ENCODE measurements around the gene NFIC.

The NFIC gene

GRCh38 chr19:3494559-3494958 lies 128.2 kb downstream of the NFIC start:
- Histone ChIP-seq H3K4me1 (ENCODE audit: control insufficient read depth, insufficient read depth, low read length) (no peaks in the 10 kb centered on the region), H3K36me3 (ENCODE audit: control insufficient read depth, insufficient read depth, low read length) (peaks cover 35% of the 10 kb centered on the region), H3K9ac (ENCODE audit: low read depth, low read length) (no peak overlapping the region), H3K27me3 (ENCODE audit: control insufficient read depth, insufficient read depth, low read length) (no peaks in the 10 kb centered on the region), H3K9me3 (ENCODE audit: control insufficient read depth, insufficient read depth, low read length) (no peaks in the 10 kb centered on the region), H3K4me3 (ENCODE audit: low read depth, low read length) (no peak overlapping the region)

DNA sequence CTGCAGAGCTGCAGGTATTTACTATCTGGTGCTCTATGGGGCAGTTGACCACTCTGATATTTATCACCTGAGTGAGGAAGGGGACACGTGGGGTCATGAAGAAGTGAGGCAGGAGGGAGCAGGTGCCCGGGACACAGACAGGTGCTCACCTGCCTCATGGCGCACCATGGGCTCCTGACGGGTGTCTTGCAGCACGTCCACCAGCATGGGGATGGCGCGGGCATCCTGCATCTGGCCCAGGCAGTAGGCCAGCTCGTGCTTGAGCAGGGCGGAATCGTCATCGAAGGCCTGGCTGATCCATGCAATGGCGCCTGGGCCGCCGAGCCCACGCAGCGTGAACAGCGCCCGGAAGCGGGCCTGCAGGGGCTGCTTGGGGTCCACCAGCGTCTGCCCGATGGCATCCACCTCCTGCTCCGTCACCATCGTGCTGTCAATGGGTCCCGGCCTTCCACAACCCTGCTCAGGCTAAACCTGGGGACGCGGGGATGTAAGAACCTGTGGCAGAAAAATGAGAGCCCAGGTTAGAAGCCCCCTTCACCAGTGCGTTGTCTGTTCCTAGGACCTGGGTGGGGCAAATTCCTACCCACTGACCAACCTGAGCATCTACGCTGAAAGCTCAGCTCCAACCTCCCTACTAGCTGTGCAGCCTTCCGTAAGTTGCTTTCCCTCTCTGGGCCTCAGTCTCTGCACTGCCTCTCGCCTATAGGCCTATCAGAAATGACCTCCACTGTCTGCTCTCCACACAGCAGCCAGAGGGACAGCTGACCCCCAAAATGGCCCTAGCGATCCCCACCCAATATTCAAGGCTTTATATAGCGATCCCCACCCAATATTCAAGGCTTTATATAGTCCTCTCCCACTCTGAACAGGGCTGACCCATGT lies 130.2 kb downstream of the NFIC start:
- Histone ChIP-seq H3K9ac (ENCODE audit: low read depth, low read length) (no peak overlapping the region), H3K4me3 (ENCODE audit: low read depth, low read length) (no peak overlapping the region), H3K9me3 (ENCODE audit: control insufficient read depth, insufficient read depth, low read length) (no peaks in the 10 kb centered on the region), H3K27me3 (ENCODE audit: control insufficient read depth, insufficient read depth, low read length) (no peaks in the 10 kb centered on the region), H3K36me3 (ENCODE audit: control insufficient read depth, insufficient read depth, low read length) (peaks cover 36% of the 10 kb centered on the region), H3K4me1 (ENCODE audit: control insufficient read depth, insufficient read depth, low read length) (peaks cover 2% of the 10 kb centered on the region)

DNA sequence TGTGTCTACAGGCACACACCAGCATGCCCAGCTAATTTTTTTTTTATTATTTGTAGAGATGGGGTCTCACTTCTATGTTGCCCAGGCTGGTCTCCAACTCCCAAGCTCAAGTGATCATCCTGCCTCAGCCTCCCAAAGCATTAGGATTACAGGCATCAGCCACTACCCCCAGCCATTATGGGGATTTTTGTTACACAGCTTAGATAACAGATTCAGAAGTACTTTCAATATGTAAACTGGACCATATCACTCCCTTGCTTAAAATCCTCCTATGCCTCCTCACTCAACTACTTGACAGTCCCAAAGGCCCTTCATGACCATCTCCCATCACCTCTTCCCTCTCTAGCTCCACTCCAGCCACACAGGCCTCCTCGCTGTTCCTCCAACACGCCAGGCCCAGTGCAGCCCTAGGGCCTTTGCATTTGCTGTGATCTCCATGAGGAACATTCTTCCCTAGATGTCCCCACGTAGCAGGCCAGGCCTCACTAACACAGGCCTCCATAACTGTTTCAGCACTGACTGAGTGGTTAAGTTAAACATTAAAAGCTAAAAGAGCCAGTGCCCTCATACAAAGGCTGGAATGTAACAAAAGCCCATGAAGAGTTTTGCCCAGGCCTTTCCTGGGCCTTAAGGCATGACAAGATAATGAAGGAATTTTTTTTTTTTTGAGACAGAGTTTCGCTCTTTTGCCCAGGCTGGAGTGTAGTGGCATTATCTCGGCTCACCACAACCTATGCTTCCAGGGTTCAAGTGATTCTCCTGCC lies 131.6 kb downstream of the NFIC start:
- Histone ChIP-seq H3K36me3 (ENCODE audit: control insufficient read depth, insufficient read depth, low read length) (peaks cover 31% of the 10 kb centered on the region), H3K9me3 (ENCODE audit: control insufficient read depth, insufficient read depth, low read length) (no peaks in the 10 kb centered on the region), H3K9ac (ENCODE audit: low read depth, low read length) (no peak overlapping the region)

GRCh38 chr19:3499738-3500428 lies 133.5 kb downstream of the NFIC start:
- peak overlapping the region; percentile 100 for H3K9ac ChIP-seq (ENCODE audit: low read depth, low read length)
- no peaks in the 10 kb centered on the region for H3K9me3 ChIP-seq (ENCODE audit: control insufficient read depth, insufficient read depth, low read length)
- H3K27me3 ChIP-seq (ENCODE audit: control insufficient read depth, insufficient read depth, low read length), result no peaks in the 10 kb centered on the region
- peaks cover 2% of the 10 kb centered on the region for H3K4me1 ChIP-seq (ENCODE audit: control insufficient read depth, insufficient read depth, low read length)
- H3K36me3 ChIP-seq (ENCODE audit: control insufficient read depth, insufficient read depth, low read length), result peaks cover 24% of the 10 kb centered on the region
- H3K4me3 ChIP-seq (ENCODE audit: low read depth, low read length), result peak overlapping the region; percentile 98

More for the DNA sequence above, 131.6 kb downstream of the NFIC start:
- no peak overlapping the region for H3K4me3 ChIP-seq (ENCODE audit: low read depth, low read length)
- H3K27me3 ChIP-seq (ENCODE audit: control insufficient read depth, insufficient read depth, low read length), result no peaks in the 10 kb centered on the region
- peaks cover 2% of the 10 kb centered on the region for H3K4me1 ChIP-seq (ENCODE audit: control insufficient read depth, insufficient read depth, low read length)

DNA sequence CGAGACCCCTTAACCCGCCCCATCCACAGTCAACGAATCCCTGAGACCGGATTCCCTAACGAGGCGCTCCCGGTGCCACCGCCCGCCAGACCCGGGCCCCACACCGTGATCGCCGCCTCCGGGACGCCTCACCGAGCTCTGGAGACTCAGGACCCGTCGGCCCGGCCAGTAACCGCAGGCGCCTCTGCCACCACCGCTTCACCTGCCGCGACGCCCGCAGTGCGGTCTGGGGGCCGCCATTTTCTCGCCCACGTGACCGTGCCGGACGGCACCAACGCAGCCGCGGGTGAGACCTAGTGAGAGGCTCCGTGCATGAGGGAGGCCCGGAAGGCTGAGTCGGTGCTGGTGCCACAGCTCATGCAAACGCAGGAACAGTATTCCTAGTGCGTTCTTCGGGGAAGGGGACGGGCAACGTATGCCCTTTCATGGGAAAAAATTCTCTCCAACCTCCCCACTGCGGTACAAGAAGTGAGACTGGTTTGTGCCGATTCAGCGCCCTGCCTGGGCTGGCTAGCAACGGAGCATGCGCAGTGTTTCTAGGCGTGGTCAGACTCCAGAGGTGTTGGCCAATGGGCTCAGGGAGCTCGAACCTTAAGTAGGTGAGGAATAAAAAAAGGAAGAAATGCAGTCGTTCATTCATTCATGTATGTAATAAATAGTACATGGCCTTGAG lies 134.2 kb downstream of the NFIC start, which contains the start of gene DOHH:
DOHH (minus strand) TSS at position 246 of the 673 bp plus-strand sequence. CDS start 3,860 bp downstream, outside the sequence.
- H3K9ac ChIP-seq (ENCODE audit: low read depth, low read length), result peak within 1 kb of the TSS; percentile 100
- H3K4me1 ChIP-seq (ENCODE audit: control insufficient read depth, insufficient read depth, low read length), result peaks cover 2% of the 10 kb centered on the region

DNA sequence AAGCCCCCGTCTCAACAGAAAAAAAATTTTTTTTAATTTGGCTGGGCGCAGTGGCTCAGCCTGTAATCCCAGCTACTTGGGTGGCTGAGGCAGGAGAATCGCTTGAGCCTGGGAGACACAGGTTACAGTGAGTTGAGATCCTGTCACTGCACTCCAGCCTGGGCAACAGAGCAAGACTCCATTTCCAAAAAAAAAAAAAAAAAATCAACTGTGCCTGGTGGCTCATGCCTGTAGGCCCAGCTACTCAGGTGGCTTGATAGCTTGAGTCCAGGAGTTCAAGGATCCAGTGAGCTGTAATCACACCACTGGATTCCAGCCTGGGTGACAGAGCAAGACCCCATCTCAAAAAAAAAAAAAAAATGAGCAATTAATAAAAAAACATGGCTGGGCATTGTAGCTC lies 135.4 kb downstream of the NFIC start:
- H3K36me3 ChIP-seq (ENCODE audit: control insufficient read depth, insufficient read depth, low read length), result peaks cover 12% of the 10 kb centered on the region
- H3K9ac ChIP-seq (ENCODE audit: low read depth, low read length), result no peak overlapping the region
- H3K4me1 ChIP-seq (ENCODE audit: control insufficient read depth, insufficient read depth, low read length), result peaks cover 2% of the 10 kb centered on the region
- H3K27me3 ChIP-seq (ENCODE audit: control insufficient read depth, insufficient read depth, low read length), result no peaks in the 10 kb centered on the region
- no peak overlapping the region for H3K4me3 ChIP-seq (ENCODE audit: low read depth, low read length)
- no peaks in the 10 kb centered on the region for H3K9me3 ChIP-seq (ENCODE audit: control insufficient read depth, insufficient read depth, low read length)

More for the DNA sequence above, 134.2 kb downstream of the NFIC start, which contains the start of gene DOHH:
- no peaks in the 10 kb centered on the region for H3K9me3 ChIP-seq (ENCODE audit: control insufficient read depth, insufficient read depth, low read length)
- H3K4me3 ChIP-seq (ENCODE audit: low read depth, low read length), result peak within 1 kb of the TSS; percentile 98
- peaks cover 21% of the 10 kb centered on the region for H3K36me3 ChIP-seq (ENCODE audit: control insufficient read depth, insufficient read depth, low read length)
- H3K27me3 ChIP-seq (ENCODE audit: control insufficient read depth, insufficient read depth, low read length), result no peaks in the 10 kb centered on the region

DNA sequence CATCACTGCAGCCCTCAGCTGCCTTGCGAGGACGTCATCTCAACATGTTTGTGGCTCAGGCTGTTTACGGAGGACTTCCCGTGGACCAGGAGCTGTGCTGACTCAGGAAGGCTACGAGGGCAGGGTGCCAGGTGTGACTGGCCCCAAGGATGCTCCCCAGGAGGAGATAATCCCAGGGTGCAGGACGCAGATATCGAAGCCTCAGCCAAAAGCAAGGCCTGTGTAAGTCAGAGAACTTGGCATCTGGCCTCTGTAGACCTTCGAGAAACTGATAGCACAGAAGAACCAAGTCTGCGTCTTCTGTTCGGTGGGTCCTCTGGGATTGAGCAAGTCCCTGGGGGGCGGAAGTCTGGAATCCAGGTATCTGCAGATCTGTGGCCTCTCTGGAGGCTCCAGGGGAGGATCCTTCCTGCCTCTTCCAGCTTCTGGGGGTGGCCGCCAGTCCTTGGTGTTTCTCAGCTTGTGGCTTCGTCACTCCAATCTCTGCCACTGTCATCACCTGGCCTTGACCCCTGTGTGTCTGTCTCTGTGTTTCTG lies 136.7 kb downstream of the NFIC start:
- H3K36me3 ChIP-seq (ENCODE audit: control insufficient read depth, insufficient read depth, low read length), result peaks cover 8% of the 10 kb centered on the region
- H3K9ac ChIP-seq (ENCODE audit: low read depth, low read length), result no peak overlapping the region
- H3K27me3 ChIP-seq (ENCODE audit: control insufficient read depth, insufficient read depth, low read length), result no peaks in the 10 kb centered on the region
- peaks cover 2% of the 10 kb centered on the region for H3K4me1 ChIP-seq (ENCODE audit: control insufficient read depth, insufficient read depth, low read length)
- H3K4me3 ChIP-seq (ENCODE audit: low read depth, low read length), result no peak overlapping the region
- no peaks in the 10 kb centered on the region for H3K9me3 ChIP-seq (ENCODE audit: control insufficient read depth, insufficient read depth, low read length)

GRCh38 chr19:3504735-3505134 lies 138.4 kb downstream of the NFIC start:
- Histone ChIP-seq H3K36me3 (ENCODE audit: control insufficient read depth, insufficient read depth, low read length) (peaks cover 12% of the 10 kb centered on the region), H3K9ac (ENCODE audit: low read depth, low read length) (no peak overlapping the region), H3K4me1 (ENCODE audit: control insufficient read depth, insufficient read depth, low read length) (peaks cover 2% of the 10 kb centered on the region), H3K27me3 (ENCODE audit: control insufficient read depth, insufficient read depth, low read length) (no peaks in the 10 kb centered on the region), H3K9me3 (ENCODE audit: control insufficient read depth, insufficient read depth, low read length) (no peaks in the 10 kb centered on the region), H3K4me3 (ENCODE audit: low read depth, low read length) (no peak overlapping the region)

DNA sequence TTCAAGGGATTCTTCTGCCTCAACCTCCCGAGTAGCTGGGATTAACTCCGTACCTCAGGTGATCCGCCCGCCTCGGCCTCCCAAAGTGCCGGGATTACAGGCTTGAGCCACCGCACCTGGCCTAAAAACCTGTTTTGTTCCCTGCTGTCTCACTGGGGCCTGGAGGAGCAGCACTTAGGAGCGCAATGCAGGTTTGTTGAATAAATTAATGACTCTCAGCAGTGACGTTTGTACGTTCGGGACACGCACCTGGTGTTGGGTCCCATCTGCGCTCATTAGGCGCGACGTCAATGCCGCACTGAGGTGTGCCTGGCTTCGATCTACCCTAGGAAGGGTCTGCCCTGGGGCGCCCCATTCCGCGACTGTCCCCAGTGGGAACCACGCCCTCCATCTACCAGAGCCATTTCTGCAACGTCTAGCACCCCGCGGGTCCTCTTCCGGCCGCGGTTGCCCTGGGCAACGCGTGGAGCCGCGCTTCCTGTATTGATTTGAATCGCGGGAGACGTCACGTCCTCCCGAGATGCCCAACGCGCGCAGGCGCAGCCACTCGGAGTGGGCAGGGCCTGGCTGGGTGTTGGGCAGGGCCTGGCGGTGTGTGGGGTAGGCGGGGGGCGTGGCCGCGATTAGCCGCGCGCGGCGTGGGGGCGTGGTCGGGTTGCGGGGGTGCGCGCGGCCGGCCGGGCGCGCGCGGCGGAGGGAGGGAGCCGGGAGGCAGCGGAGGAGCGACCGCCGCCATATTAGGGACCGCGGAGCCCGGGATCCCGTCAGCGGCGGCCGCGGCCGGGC lies 139.4 kb downstream of the NFIC start, which contains the start of gene FZR1:
FZR1 (plus strand) TSS at position 714 of the 786 bp plus-strand sequence. CDS start 16,679 bp downstream, outside the sequence.
- H3K4me1 ChIP-seq (ENCODE audit: control insufficient read depth, insufficient read depth, low read length), result peaks cover 2% of the 10 kb centered on the region
- H3K36me3 ChIP-seq (ENCODE audit: control insufficient read depth, insufficient read depth, low read length), result peaks cover 6% of the 10 kb centered on the region
- H3K9ac ChIP-seq (ENCODE audit: low read depth, low read length), result peak within 1 kb of the TSS; percentile 79
- H3K4me3 ChIP-seq (ENCODE audit: low read depth, low read length), result peak within 1 kb of the TSS; percentile 94
- no peaks in the 10 kb centered on the region for H3K9me3 ChIP-seq (ENCODE audit: control insufficient read depth, insufficient read depth, low read length)
- H3K27me3 ChIP-seq (ENCODE audit: control insufficient read depth, insufficient read depth, low read length), result no peaks in the 10 kb centered on the region

Measured in iPS-15b (cell line).